ENCODE results near the gene LPAR1.

LPAR1 gene

DNA sequence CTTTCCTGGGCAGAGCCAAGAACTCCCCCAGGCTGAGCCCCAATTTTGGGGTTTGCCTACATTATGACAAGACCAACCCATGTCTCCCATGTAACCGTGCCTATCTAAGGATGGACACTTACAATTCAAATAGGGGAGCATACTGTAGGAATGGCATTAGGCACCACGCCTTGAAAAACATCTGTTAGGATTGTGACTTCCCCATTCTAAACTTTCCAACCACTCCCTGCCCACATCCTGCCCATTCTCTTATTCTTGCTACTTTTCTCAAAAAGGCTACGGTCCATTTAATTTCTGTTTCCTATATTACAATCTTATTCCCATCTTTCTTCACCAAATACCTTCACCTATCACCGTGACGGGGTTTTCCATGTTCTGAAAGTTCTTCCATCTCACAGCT, 99.2 kb downstream of the LPAR1 start:
- ChIA-PET POLR2A (no interaction called here), CTCF (no interaction called here)
- DNase-seq (ENCODE audit: extremely low spot score): no peak
- TF ChIP-seq CTCF (IDR thresholded peaks at IDR 0.05; ENCODE audit: control extremely low read depth, extremely low read depth, low read depth, missing control alignments): no peak

- DNase-seq (ENCODE audit: extremely low spot score): no peak
- TF ChIP-seq CTCF (IDR thresholded peaks at IDR 0.05; ENCODE audit: control extremely low read depth, extremely low read depth, low read depth, missing control alignments): no peak
- CTCF ChIA-PET: no interaction called here
- POLR2A ChIA-PET: no interaction called here
Measured at GRCh38 chr9:110938242-110938641, 100.0 kb downstream of the LPAR1 start.

- no peak for DNase-seq (ENCODE audit: extremely low spot score)
- no peak for TF ChIP-seq CTCF (IDR thresholded peaks at IDR 0.05; ENCODE audit: control extremely low read depth, extremely low read depth, low read depth, missing control alignments)
- CTCF ChIA-PET: interaction anchor here (1.0 kb wide), 2 partner anchors 10 to 508 kb away, joined by 3 read pairs; no protein-coding TSS in a partner anchor
- POLR2A ChIA-PET: no interaction called here
Measured at GRCh38 chr9:110936719-110937452, 101.4 kb downstream of the LPAR1 start.

DNA sequence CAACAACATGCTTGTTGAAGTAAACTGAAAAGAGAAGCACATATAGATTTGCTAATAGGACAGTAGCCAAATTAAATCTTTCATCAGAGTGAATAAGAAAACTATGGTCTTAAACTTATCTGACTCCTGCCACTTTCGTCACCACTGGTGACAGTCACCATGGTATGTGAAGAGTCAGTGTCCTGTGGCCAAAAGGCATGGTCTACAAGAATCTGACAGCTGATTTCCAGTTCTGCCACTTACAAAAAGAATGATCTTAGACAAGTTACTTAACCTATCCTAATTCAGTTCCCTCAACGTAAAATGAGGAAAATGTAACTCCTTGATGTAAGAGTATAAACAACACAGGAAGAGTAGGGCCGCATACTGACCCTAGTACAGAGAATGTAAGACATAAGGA, 102.0 kb downstream of the LPAR1 start:
- ChIA-PET POLR2A (no interaction called here), CTCF (interaction anchor here (0.9 to 1.2 kb wide), 2 partner anchors 14 to 26 kb away, joined by 3 read pairs; no protein-coding TSS in a partner anchor)
- TF ChIP-seq CTCF (IDR thresholded peaks at IDR 0.05; ENCODE audit: control extremely low read depth, extremely low read depth, low read depth, missing control alignments): no peak
- DNase-seq (ENCODE audit: extremely low spot score): no peak

- CTCF ChIA-PET: interaction anchor here (0.6 to 1.2 kb wide), 3 partner anchors 15 to 26 kb away, joined by 3 read pairs; no protein-coding TSS in a partner anchor
- POLR2A ChIA-PET: no interaction called here
- no peak for TF ChIP-seq CTCF (IDR thresholded peaks at IDR 0.05; ENCODE audit: control extremely low read depth, extremely low read depth, low read depth, missing control alignments)
- no peak for DNase-seq (ENCODE audit: extremely low spot score)
Measured at GRCh38 chr9:110935829-110936228, 102.4 kb downstream of the LPAR1 start.

GRCh38 chr9:110933350-110934001, 104.8 kb downstream of the LPAR1 start:
- TF ChIP-seq CTCF (IDR thresholded peaks at IDR 0.05; ENCODE audit: control extremely low read depth, extremely low read depth, low read depth, missing control alignments): no peak
- ChIA-PET POLR2A (interaction anchor here (0.5 kb wide), 1 partner anchor 111 kb away, joined by 3 read pairs; no protein-coding TSS in a partner anchor), CTCF (interaction anchor here (1.5 kb wide), 1 partner anchor 10 kb away, joined by 5 read pairs; no protein-coding TSS in a partner anchor)
- DNase-seq (ENCODE audit: extremely low spot score): peak; percentile 25

Measured in GM10248 (cell line).